ENCODE data around the gene LPAR1. TPM values are rescaled to one million over a fixed set of nuclear protein-coding genes. Genes with fewer than 3 reads are reported as not detected.
A peak's percentile ranks its signal among the peaks of the same experiment; 100 is the strongest.
"Not testable (repeated sequence)": the region's sequence is repeated elsewhere in the genome, so short reads cannot be mapped to it uniquely, and the experiment has no call there.

The LPAR1 gene
- total RNA-seq, 6 donors from 2014 or later, result 9.3 to 28.7 (median 15.6) TPM

DNA sequence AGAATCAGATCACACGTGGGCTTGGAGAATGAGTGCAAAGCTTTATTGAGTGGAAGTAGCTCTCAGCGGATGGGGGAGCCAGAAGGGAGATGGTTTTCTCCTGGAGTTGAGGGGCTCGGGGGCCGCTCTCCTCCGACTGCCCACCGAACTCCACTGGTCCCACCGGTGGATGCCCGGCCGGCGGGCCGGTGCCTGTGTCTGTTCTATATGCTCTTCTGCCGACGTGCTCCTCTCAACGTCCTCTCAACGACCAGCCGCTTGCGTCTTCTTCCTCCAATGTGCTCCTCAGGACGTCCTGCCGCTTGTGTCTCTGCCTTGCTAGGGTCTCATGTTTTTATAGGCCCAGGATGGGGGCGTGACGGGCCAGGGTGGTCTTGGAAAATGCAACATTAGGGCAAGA, 207.8 kb downstream of the LPAR1 start:
- Histone ChIP-seq H3K27me3 (no peaks in the 10 kb centered on the region), H3K36me3 (no peaks in the 10 kb centered on the region), H3K4me3 (no peak overlapping the region), H3K27ac (no peak overlapping the region), H3K4me1 (no peaks in the 10 kb centered on the region), H3K9me3 (no peaks in the 10 kb centered on the region)
- DNase-seq, result peak in 1 of 2 donors; percentile 67
- 94 to 95% methylated on average over 21 of the region's 21 CpGs for WGBS, 2 donors
- no peak for ATAC-seq (ENCODE audit: low FRiP score in 2 of 2)
- TF ChIP-seq POLR2A (IDR thresholded peaks at IDR 0.05), result no peak
- no peak for TF ChIP-seq EP300 (IDR thresholded peaks at IDR 0.05)
- TF ChIP-seq CTCF (IDR thresholded peaks at IDR 0.05), result no peak
- TF ChIP-seq POLR2AphosphoS5 (IDR thresholded peaks at IDR 0.05), result no peak

DNA sequence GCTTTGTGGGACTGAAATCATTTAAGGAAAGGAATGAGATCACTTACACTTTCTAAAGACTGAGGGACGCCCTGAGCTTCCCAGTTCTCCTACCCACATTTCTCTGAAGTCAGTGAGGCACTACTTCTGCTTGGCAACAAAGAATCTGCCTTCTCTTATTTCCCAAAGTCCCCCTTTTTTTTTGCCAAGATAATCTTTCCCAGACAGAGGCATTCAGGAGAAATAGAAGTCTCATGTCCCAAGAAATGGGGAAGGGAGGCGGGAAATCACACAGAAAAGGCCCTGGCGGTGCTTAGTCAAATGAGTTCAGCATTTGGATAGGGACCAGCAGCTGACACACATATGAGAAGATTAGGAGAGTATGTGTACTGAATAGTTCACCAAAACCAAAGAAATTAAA, 210.0 kb downstream of the LPAR1 start:
- DNase-seq (no peak), ATAC-seq (ENCODE audit: low FRiP score in 2 of 2) (peak in 1 of 2 donors; percentile 92)
- TF ChIP-seq POLR2AphosphoS5 (IDR thresholded peaks at IDR 0.05), result no peak
- no peak for TF ChIP-seq POLR2A (IDR thresholded peaks at IDR 0.05)
- TF ChIP-seq CTCF (IDR thresholded peaks at IDR 0.05), result no peak
- TF ChIP-seq EP300 (IDR thresholded peaks at IDR 0.05), result no peak
- Histone ChIP-seq H3K36me3 (no peaks in the 10 kb centered on the region), H3K27me3 (no peaks in the 10 kb centered on the region), H3K4me3 (no peak overlapping the region), H3K9me3 (no peaks in the 10 kb centered on the region), H3K4me1 (no peaks in the 10 kb centered on the region), H3K27ac (no peak overlapping the region)
- 69 to 78% methylated on average over 3 of the region's 3 CpGs for WGBS, 2 donors

- H3K27ac ChIP-seq; ATAC-seq (ENCODE audit: low FRiP score in 2 of 2); H3K27me3 ChIP-seq; H3K9me3 ChIP-seq; H3K4me3 ChIP-seq; H3K36me3 ChIP-seq; DNase-seq; H3K4me1 ChIP-seq: not testable (repeated sequence)
- WGBS, 2 donors, result 60 to 63% methylated on average over 9 of the region's 9 CpGs
Measured at GRCh38 chr9:110826400-110826799, 211.9 kb downstream of the LPAR1 start.

- Histone ChIP-seq H3K4me1 (no peaks in the 10 kb centered on the region), H3K27me3 (no peaks in the 10 kb centered on the region), H3K27ac (no peak overlapping the region), H3K9me3 (no peaks in the 10 kb centered on the region), H3K4me3 (no peak overlapping the region), H3K36me3 (no peaks in the 10 kb centered on the region)
- ATAC-seq (ENCODE audit: low FRiP score in 2 of 2) (no peak), DNase-seq (no peak)
- TF ChIP-seq CTCF (IDR thresholded peaks at IDR 0.05), result no peak
- TF ChIP-seq EP300 (IDR thresholded peaks at IDR 0.05), result no peak
- no peak for TF ChIP-seq POLR2A (IDR thresholded peaks at IDR 0.05)
- no peak for TF ChIP-seq POLR2AphosphoS5 (IDR thresholded peaks at IDR 0.05)
- 44 to 47% methylated on average over 2 of the region's 2 CpGs for WGBS, 2 donors
Measured at GRCh38 chr9:110825950-110826349, 212.3 kb downstream of the LPAR1 start.

DNA sequence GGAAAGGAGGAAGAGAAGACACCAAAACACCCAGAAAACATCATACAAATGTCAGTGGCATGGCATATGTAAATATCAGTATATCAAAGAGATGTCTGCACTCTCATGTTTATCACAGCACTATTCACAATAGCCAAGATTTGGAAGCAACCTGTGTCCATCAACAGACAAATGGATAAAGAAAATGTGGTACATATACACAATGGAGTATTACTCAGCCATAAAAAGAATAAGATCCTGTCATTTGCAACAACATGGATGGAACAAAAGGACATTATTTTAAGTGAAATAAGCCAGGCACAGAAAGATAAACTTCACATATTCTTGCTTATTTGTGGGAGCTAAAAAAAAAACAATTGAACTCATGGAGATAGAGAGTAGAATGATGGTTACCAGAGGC, 213.1 kb downstream of the LPAR1 start:
- DNase-seq; H3K4me1 ChIP-seq; H3K27ac ChIP-seq; H3K9me3 ChIP-seq; H3K4me3 ChIP-seq; H3K27me3 ChIP-seq; H3K36me3 ChIP-seq; ATAC-seq (ENCODE audit: low FRiP score in 2 of 2): not testable (repeated sequence)

Small RNAs within 50 kb of the gene (small RNA-seq; reads per million reads assigned to genes)
- gene RF00019, result 0 reads per million in 4 donors
- gene RNU6-432P, result 0 reads per million in 4 donors
